ENCODE results near the gene ZNF28.
"Not testable (repeated sequence)": the region's sequence is repeated elsewhere in the genome, so short reads cannot be mapped to it uniquely, and the experiment has no call there.

Gene ZNF28

DNA sequence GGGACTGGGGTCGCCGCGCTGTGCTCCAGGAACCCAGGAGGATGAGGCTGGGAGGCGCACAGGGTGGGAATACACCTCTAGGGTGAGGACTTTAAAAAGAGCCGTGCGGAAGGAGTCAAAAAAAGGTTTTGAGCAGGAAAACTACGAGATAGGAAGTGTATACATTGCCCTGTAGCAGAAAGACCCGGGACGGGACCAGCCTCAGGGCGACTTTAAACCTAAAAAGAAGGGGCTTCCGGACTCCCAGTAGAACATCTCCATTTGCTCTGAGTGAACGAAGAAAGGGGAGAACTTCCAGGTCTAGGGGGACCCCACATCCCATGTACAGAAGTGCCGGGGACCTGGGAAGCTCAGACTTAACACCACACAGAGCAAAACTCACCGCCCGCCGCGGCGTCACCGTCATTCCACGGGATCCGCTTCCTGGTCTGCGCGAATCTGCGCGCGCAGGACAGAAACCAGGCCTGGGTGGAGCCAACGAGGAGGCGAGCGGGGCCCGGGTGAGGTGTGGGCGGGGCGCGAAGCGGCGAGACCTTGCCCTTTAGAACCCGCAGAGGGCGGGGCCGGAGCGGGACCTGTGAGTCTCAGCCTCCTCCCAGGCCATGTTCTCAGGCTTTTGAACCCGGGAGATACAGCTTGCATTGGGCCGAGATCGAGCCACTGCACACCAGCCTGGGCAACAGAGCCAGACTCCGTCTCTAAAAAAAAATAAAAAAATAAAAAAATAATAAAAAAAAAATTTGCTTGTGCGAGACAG, at the start of gene ZNF28:
TSS of gene ZNF28 (minus strand) at position 430 of the 757 bp plus-strand sequence. CDS start 3,675 bp downstream, outside the sequence.
- peak; percentile 3 for DNase-seq (ENCODE audit: low spot score)

DNA sequence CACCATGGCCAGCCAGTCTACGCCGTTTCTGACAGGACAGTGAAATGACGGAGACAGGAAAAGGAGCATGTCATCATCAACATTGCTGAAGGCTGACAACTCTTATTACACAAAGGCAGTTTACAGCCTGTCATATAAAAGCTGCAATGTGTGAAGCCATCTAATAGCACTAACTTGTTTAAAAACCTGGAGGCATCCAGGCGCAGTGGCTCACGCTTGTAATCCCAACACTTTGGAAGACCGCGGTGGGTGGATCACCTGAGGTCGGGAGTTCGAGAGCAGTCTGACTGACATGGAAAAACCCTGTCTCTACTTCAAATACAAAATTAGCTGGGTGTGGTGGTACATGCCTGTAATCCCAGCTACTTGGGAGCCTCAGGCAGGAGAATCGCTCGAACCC, 46.6 kb upstream of the ZNF28 start:
- DNase-seq (ENCODE audit: low spot score), result not testable (repeated sequence)

DNA sequence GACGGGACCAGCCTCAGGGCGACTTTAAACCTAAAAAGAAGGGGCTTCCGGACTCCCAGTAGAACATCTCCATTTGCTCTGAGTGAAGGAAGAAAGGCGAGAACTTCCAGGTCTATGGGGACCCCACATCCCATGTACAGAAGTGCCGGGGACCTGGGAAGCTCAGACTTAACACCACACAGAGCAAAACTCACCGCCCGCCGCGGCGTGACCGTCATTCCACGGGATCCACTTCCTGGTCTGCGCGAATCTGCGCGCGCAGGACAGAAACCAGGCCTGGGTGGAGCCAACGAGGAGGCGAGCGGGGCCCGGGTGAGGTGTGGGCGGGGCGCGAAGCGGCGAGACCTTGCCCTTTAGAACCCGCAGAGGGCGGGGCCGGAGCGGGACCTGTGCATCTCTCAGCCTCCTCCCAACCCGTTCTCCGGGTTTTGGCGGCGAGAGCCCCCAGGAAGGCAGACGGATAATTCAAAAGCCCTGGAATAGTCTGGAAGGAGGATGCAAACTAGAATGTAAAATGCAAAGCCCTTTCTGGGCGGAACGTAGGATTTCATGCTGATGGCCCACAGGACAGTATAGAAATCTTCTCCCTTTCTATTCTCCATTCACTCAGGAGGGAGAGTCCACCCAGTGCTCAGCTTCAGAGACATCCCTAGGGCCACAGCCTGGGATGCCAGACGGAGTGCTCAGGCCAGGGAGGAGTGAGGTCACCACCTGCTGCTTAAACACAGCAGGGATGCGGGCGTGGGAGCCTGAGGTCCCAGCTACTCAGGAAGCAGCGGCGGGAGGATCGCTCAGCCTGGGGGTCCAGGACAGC, 36.2 kb upstream of the ZNF28 start, which contains the start of gene ZNF468:
TSS of gene ZNF468 (minus strand) at position 242 of the 814 bp plus-strand sequence. CDS start 3,347 bp downstream, outside the sequence.
- DNase-seq (ENCODE audit: low spot score), result peak; percentile 33

DNA sequence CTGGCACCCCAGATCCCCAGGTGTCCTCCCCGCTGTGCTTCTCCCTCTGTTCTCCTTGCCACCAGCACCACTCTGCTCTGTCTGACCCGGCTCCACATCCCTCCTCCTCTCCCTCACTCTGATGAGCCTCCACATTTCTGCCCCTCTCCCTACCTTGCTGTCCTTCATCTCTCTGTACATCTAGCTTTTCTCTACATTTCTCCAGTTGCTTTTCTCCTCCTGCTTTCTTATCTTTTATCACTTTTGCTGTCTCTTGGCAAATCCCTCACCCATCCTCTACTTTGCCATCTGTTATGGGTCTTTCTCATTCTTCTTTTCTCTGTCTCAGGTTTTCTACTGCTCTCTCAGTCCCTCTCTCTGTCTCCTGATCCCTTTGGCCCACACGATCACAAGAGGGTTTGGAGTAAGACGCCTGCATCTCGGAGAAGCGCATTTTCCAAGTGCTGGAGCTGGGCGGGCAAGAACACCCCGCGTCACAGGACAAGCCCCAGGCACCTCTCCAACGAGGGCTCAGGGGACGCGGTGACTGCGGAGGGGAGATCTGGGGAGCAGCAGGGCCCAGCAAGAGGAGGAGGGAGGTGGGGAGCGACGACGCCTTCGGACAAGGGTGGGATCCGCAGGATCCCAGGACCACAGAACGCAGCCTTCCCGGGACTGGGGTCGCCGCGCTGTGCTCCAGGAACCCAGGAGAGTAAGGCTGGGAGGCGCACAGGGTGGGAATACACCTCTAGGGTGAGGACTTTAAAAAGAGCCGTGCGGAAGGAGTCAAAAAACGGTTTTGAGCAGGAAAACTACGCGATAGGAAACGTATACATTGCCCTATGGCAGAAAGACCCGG, 35.3 kb upstream of the ZNF28 start:
- not testable (repeated sequence) for DNase-seq (ENCODE audit: low spot score)

DNA sequence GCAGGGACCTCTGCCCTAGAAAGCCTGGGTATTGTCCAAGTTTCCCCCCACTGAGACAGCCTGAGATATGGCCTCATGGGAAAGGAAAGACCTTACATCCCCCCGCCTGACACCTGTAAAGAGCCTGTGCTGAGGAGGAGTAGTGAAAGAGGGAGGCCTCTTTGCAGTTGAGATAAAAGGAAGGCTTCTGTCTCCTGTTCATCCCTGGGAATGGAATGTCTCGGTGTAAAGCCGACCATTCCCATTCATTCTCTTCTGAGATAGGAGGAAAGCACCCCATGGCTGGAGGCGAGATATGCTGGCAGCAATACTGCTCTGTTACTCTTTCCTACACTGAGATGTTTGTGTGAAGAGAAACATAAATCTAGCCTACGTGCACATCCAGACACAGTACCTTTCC, 25.9 kb upstream of the ZNF28 start:
- not testable (repeated sequence) for DNase-seq (ENCODE audit: low spot score)

DNA sequence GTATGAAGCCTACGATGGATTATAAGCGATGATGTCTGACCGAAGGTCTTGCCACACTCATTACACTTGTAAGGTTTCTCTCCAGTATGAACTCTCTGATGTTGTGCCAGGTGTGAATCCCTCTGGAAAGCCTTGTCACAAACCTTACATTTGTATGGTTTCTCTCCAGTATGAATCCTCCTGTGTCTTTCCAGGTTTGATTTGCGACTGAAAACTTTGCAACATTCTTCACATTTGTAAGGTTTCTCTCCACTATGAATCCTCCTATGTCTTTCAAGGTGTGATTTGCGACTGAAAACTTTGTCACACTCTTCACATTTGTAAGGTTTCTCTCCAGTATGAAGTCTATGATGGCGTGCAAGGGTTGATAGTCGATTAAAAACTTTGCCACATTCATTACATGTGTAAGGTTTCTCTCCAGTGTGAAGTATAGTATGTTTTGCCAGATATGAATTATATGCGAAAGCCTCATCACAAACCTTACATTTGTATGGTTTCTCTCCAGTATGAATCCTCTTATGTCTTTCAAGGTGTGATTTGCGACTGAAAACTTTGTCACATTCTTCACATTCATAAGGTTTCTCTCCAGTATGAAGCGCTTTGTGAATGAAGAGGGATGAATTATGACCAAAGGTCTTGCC, 19.5 kb upstream of the ZNF28 start:
- not testable (repeated sequence) for DNase-seq (ENCODE audit: low spot score)

DNA sequence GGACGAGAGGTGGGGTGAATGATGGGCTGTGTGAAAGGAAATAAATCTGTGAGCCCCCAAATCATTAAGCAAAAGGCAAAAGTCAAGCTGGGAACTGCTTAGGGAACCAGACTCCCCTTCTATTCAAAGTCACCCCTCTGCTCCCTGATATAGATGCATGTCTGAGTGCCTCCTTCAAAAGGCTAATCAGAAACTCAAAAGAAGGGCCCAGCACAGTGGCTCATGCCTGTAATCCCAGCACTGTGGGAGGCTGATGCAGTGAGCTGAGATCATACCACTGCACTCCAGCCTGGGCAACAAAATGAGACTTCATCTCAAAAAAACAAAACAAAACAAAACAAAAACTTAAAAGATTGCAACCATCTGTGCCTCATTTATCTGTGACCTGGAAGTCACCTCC, 12.9 kb upstream of the ZNF28 start:
- DNase-seq (ENCODE audit: low spot score), result not testable (repeated sequence)

DNA sequence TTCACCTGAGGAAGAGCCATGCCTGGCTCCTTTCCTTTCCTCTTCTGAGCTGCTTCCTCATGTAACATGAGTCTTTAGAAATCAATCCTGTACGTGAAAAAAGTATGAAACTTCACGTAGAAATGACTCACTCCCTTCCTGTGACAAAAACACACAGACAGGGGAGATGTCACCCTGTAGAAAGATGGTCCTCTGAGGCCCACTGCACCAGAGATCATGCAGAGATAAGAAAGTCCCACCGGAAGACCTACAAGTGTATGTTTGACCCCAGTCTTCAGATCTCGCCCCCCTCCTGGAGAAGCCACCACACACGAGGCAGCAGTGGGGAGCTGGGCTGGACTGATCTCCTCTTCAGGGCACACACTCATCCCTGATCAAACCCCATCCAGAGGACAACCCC, 12.1 kb upstream of the ZNF28 start:
- DNase-seq (ENCODE audit: low spot score), result not testable (repeated sequence)

DNA sequence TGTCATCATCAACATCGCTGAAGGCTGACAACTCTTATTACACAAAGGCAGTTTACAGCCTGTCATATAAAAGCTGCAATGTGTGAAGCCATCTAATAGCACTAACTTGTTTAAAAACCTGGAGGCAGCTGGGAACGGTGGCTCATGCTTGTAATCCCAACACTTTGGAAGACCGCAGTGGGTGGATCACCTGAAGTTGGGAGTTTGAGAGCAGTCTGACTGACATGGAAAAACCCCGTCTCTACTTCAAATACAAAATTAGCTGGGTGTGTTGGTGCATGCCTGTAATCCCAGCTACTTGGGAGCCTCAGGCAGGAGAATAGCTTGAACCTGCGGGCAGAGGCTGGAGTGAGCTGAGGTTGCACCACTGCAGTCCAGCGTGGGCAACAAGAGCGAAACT, 8.4 kb upstream of the ZNF28 start:
- not testable (repeated sequence) for DNase-seq (ENCODE audit: low spot score)

DNA sequence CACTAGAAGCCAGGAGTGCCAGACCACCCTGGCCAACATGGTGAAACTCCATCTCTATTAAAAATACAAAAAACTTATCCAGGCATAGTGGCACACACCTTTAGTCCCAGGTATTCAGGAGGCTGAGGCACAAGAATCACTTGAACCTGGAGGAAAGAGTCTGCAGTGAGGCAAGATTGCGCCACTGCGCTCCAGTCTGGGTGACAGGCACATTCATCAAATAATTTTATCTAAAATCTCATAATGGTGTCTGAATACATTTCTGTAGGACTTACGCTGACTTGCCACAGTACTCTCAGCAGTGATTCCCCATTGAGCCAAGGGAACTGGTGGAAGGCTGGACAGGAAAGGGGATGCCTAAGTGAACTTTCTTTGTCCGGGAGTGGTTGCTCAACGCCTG, 4.3 kb upstream of the ZNF28 start:
- DNase-seq (ENCODE audit: low spot score), result no peak

DNA sequence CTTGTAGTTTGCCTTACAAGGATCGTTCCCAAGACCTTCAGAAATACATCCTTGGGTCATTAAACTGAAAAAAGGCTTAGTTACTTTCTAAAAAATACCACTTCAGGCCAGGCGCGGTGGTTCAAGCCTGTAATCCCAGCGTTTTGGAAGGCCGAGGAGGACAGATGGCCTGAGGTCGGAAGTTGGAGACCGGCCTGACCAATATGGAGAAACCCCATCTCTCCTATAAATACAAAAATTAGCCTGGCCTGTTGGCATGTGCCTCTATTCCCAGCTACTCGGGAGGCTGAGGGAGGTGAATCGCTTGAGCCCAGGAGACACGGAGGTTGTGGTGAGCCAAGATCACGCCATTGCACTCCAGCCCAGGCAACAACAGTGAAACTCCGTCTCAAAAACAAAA, 2.2 kb upstream of the ZNF28 start:
- no peak for DNase-seq (ENCODE audit: low spot score)

DNA sequence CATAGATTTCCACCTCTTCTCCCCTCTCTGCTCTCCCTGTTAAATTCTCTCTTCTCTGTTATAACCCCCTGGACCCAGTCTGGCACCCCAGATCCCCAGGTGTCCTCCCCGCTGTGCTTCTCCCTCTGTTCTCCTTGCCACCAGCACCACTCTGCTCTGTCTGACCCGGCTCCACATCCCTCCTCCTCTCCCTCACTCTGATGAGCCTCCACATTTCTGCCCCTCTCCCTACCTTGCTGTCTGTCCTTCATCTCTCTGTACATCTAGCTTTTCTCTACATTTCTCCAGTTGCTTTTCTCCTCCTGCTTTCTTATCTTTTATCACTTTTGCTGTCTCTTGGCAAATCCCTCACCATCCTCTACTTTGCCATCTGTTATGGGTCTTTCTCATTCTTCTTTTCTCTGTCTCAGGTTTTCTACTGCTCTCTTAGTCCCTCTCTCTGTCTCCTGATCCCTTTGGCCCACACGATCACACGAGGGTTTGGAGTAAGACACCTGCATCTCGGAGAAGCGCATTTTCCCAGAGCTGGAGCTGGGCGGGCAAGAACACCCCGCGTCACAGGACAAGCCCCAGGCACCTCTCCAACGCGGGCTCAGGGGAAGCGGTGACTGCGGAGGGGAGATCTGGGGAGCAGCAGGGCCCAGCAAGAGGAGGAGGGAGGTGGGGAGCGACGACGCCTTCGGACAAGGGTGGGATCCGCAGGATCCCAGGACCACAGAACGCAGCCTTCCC, 795 bp downstream of the ZNF28 start:
- DNase-seq (ENCODE audit: low spot score), result not testable (repeated sequence)

DNA sequence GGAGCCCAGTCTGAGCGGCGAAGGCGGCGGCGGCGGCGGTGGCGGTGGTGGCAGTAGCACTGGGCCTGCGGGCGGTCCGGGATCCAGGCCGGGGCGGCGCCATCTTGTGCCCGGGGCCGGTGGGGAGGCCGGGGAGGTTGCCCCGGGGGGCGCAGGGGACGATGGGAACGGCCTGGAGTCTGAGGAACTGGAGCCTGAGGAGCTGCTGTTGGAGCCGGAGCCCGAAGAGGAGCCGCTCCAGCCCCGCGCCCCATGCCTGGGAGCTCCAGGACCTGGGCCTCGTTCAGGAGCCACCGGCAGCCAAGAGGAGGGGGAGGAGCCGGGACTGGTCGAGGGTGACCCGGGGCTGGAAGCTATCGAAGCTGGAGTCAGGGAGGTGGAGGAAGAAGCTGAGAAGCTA, 11.6 kb downstream of the ZNF28 start:
- no peak for DNase-seq (ENCODE audit: low spot score)

DNA sequence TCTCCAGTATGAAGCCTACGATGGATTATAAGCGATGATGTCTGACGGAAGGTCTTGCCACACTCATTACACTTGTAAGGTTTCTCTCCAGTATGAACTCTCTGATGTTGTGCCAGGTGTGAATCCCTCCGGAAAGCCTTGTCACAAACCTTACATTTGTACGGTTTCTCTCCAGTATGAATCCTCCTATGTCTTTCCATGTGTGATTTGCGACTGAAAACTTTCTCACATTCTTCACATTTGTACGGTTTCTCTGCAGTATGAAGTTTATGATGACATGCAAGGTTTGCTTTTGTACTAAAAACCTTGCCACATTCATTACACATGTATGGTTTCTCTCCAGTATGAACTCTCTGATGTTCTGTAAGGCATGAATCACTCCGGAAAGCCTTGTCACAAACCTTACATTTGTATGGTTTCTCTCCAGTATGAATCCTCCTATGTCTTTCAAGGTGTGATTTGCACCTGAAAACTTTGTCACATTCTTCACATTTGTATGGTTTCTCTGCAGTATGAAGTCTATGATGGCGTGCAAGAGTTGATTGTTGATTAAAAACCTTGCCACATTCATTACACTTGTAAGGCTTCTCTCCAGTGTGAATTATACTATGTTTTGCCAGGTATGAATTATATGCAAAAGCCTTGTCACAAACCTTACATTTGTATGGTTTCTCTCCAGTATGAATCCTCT, 21.3 kb downstream of the ZNF28 start:
- DNase-seq (ENCODE audit: low spot score), result not testable (repeated sequence)

DNA sequence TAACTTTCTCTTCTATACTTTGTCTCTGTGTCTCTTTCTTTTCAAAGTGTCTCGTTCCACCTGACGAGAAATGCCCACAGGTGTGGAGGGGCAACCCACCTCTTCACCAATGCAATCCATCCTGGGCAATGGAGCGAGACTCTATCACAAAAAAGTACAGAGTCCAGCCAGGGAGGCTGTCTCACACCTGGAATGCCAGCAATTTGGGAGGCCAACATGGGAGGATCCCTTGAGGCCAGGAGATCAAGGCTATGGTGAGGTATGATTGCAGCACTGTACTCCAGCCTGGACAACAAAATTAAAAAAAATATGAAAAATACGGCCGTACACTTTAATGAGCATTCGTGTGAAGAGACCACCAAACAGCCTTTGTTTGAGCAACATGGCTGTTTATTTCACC, 32.0 kb downstream of the ZNF28 start:
- no peak for DNase-seq (ENCODE audit: low spot score)

DNA sequence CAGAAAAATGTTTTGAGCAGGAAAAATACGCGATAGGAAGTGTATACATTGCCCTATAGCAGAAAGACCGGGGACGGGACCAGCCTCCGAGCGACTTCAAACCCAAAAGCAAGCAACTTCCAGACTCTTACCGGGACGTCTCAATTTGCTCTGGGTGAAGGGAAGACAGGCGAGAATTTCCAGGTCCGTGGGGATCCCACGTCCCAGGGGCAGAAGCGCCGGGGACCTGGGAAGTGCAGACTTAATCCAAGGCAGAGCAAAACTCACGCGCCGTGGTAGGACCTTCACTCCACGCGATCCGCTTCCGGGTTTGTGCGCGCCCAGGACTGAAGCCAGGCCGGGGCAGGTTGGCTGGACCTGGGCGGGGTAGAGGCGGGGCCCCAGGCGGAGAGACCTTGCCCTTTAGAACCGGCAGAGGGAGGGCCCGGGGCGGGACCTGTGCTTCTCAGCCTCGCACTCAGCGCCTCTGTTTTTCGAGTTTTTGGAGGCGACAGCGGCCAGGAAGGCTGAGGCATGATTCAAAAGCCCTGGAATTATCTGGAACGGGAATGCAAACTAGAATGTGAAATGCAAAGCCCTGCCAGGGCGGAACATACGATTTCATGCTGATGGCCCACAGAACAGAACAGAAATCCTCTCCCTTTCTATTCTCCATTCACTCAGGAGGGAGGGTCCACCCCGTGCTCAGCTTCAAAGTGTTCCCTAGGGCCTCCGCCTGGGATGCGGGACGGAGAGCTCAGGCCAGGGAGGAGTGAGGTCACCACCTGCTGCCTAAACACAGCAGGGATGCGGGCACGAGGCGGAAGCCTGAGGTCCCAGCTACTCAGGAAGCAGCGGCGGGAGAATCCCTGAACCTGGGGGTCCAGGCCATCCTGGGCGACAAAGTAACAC, 34.7 kb downstream of the ZNF28 start, which contains the start of gene ZNF600:
TSS of gene ZNF600 (minus strand) at position 328 of the 891 bp plus-strand sequence. CDS start 7,903 bp downstream, outside the sequence.
- DNase-seq (ENCODE audit: low spot score), result peak; percentile 69

DNA sequence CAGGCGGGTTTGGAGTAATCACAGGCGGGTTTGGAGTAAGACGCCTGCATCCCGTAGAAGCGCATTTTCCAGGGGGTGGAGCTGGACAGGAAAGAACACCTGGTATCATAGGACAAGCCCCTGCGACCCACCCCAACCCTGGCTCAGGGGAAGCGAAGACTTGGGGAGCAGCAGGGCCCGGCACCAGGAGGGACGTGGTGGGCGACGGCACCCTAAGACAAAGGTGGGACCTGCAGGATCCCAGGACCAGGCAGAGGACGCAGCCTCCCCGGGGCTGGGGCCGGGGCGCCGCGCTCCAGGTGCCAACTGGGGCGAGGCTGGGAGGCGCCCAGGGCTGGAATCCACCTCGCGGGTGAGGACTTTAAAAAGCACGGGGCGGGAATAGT, 35.4 kb downstream of the ZNF28 start:
- no peak for DNase-seq (ENCODE audit: low spot score)

DNA sequence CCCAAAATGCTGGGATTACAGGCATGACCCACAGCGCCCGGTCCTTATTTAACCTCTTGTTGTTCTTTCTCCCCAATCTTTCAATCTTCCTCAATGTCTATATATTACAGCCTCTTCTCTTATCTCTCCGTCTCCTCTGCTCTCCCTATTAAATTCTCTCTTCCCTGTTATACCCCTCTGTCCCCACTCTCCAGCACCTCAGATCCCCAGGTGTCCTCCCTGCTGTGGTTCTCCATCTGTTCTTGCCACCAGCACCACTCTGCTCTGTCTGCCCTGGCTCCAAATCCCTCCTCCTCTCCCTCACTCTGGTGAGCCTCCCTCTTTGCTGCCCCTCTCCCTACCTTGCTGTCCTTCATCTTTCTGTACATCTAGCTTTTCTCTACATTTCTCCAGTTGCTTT, 35.9 kb downstream of the ZNF28 start:
- no peak for DNase-seq (ENCODE audit: low spot score)

DNA sequence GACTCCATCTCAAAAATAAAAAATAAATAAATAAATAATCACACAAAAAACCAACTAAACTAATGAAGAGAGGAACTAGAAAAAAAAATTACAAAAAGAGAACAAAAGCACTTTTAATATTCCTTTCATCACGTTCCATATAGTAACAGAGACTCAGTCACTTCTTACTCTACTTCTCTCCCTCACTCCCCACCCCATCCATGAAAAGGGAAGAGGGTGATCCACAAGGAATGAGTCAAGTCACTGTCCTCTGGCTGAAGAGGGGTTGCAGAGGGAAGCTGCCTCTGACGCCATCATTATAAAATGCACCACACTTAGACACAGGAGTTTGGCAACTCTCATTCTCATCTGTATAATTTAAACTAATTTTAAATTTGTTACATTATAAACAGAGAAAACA, 38.6 kb downstream of the ZNF28 start:
- DNase-seq (ENCODE audit: low spot score), result not testable (repeated sequence)
